Measurements from ENCODE around the gene MPP4.

MPP4 gene

DNA sequence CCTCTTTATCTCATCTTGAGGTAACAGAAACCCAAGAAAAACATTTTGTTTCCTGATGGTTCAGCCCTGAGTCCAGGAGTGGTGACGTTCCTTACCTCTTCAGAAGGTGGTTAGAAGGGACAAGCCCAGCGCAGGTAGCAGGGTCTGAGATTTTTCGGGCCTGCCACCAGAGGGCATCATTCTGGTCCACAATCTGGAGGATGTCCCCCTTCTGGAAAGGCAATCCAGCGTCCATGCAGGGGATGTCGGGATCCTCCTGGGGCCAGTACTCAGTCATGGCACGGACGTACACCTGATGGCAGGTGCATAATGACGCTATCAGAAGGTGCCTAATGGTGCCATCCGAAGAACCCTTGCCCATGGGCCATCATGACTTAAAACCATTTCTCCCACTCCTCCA is 17.7 kb downstream of the MPP4 start:
- ATAC-seq: peak; percentile 57; the same call in 2 of the 3 replicates
- no peak for TF ChIP-seq ARNTL (CRISPR knock-in tag; IDR thresholded peaks at IDR 0.05; ENCODE audit: borderline replicate concordance, low read depth)
- no peak for TF ChIP-seq ZNF565 (CRISPR knock-in tag; conservative IDR thresholded peaks at IDR 0.05; ENCODE audit: low read depth)
- TF ChIP-seq TOX (CRISPR knock-in tag; IDR thresholded peaks at IDR 0.05; ENCODE audit: borderline replicate concordance): no peak
- no peak for TF ChIP-seq PPARA (CRISPR knock-in tag; IDR thresholded peaks at IDR 0.05; ENCODE audit: borderline replicate concordance)
- TF ChIP-seq, protein P1, sequence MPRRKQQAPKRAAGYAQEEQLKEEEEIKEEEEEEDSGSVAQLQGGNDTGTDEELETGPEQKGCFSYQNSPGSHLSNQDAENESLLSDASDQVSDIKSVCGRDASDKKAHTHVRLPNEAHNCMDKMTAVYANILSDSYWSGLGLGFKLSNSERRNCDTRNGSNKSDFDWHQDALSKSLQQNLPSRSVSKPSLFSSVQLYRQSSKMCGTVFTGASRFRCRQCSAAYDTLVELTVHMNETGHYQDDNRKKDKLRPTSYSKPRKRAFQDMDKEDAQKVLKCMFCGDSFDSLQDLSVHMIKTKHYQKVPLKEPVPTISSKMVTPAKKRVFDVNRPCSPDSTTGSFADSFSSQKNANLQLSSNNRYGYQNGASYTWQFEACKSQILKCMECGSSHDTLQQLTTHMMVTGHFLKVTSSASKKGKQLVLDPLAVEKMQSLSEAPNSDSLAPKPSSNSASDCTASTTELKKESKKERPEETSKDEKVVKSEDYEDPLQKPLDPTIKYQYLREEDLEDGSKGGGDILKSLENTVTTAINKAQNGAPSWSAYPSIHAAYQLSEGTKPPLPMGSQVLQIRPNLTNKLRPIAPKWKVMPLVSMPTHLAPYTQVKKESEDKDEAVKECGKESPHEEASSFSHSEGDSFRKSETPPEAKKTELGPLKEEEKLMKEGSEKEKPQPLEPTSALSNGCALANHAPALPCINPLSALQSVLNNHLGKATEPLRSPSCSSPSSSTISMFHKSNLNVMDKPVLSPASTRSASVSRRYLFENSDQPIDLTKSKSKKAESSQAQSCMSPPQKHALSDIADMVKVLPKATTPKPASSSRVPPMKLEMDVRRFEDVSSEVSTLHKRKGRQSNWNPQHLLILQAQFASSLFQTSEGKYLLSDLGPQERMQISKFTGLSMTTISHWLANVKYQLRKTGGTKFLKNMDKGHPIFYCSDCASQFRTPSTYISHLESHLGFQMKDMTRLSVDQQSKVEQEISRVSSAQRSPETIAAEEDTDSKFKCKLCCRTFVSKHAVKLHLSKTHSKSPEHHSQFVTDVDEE (CRISPR knock-in tag; IDR thresholded peaks at IDR 0.05): no peak
- no peak for TF ChIP-seq ZNF70 (CRISPR knock-in tag; IDR thresholded peaks at IDR 0.05)
- TF ChIP-seq ZFP30 (CRISPR knock-in tag; IDR thresholded peaks at IDR 0.05): no peak
- TF ChIP-seq, protein P2, sequence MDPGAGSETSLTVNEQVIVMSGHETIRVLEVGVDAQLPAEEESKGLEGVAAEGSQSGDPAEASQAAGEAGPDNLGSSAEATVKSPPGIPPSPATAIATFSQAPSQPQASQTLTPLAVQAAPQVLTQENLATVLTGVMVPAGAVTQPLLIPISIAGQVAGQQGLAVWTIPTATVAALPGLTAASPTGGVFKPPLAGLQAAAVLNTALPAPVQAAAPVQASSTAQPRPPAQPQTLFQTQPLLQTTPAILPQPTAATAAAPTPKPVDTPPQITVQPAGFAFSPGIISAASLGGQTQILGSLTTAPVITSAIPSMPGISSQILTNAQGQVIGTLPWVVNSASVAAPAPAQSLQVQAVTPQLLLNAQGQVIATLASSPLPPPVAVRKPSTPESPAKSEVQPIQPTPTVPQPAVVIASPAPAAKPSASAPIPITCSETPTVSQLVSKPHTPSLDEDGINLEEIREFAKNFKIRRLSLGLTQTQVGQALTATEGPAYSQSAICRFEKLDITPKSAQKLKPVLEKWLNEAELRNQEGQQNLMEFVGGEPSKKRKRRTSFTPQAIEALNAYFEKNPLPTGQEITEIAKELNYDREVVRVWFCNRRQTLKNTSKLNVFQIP (CRISPR knock-in tag; IDR thresholded peaks at IDR 0.05; ENCODE audit: borderline replicate concordance, low read depth): no peak
- no peak for TF ChIP-seq OSR1 (CRISPR knock-in tag; IDR thresholded peaks at IDR 0.05)

DNA sequence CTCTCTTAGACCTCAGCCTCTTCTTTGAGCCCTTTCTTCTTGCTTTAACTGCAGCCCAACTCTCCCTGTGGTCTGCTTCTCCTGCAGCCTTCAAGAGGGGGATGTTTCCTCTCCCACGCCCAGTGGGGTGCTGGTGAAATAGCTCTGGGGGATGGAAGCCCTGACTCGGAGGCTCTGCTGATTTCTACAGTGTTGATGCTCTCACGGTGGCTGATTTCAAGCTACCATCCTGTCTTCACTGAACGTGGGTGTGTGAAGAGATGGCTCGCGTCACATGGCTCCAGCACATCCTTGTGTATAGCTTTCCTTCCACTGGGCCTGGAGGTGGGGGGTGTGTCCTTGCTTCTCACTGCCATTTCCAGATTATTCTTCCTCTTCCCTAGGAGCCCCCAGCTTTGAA is 20.0 kb downstream of the MPP4 start:
- no peak for ATAC-seq
- TF ChIP-seq, protein P1 (CRISPR knock-in tag; IDR thresholded peaks at IDR 0.05): no peak
- TF ChIP-seq CSDC2 (CRISPR knock-in tag; IDR thresholded peaks at IDR 0.05): no peak
- no peak for TF ChIP-seq ZNF8 (CRISPR knock-in tag; IDR thresholded peaks at IDR 0.05)
- no peak for TF ChIP-seq TCF4 (CRISPR knock-in tag; IDR thresholded peaks at IDR 0.05; ENCODE audit: borderline replicate concordance)
- TF ChIP-seq, protein P2 (CRISPR knock-in tag; IDR thresholded peaks at IDR 0.05; ENCODE audit: borderline replicate concordance, low read depth): no peak
- no peak for TF ChIP-seq ZNF70 (CRISPR knock-in tag; IDR thresholded peaks at IDR 0.05)

DNA sequence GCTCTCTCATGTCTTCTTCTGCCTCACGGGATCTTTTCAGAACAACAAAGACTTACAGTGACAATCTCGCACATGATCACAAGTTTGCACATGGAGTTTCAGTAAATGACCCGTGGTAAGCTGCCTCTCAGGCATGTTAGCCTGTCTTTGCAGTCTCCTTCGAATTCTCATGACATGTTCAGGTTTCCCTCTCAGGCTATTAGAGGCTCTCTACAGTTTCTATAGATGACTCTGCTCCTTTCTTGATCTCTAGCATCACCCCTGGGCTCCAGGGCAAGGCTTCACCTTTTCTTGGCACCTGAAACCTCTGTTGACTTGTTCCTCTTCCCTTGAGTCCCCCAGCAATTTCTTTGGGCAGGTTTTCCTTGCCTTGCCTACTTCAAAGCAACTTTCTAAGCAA is 23.0 kb downstream of the MPP4 start:
- no peak for ATAC-seq
- no peak for TF ChIP-seq OSR1 (CRISPR knock-in tag; IDR thresholded peaks at IDR 0.05)
- TF ChIP-seq, protein P2 (CRISPR knock-in tag; IDR thresholded peaks at IDR 0.05; ENCODE audit: borderline replicate concordance, low read depth): no peak
- TF ChIP-seq, protein P1 (CRISPR knock-in tag; IDR thresholded peaks at IDR 0.05): no peak

All from SK-N-SH treated with all-trans-retinoic acid at 6 μM for 48 hours (cell line).